Lower lobe of right lung (tissue), 2 donors: ENCODE data around the gene RPS21. TPM values are rescaled to one million over a fixed set of nuclear protein-coding genes. Genes with fewer than 3 reads are reported as not detected.

Experiments
- ATAC-seq, 2 donors: fragments of 200-7000 bp; cut with Tn5 transposase; one replicate each; pipeline ENCODE4 v1.9.1; 2020 to 2022; ENCODE audit warnings: mild to moderate bottlenecking in 2 of 2, moderate library complexity in 2 of 2
- DNase-seq: peaks from one replicate; pipeline ENCODE4 v3.0.0-alpha.2; 2020
- H3K27ac ChIP-seq: fragments of 200-600 bp; one replicate; pipeline ENCODE4 v1.8.0; 2022
- H3K27me3 ChIP-seq: fragments of 200-600 bp; one replicate; pipeline ENCODE4 v1.8.0; 2022; ENCODE audit warnings: low read depth
- H3K36me3 ChIP-seq: fragments of 200-600 bp; one replicate; pipeline ENCODE4 v1.8.0; 2022; ENCODE audit warnings: mild to moderate bottlenecking
- H3K4me1 ChIP-seq: fragments of 200-600 bp; one replicate; pipeline ENCODE4 v1.8.0; 2022
- H3K4me3 ChIP-seq: fragments of 200-600 bp; one replicate; pipeline ENCODE4 v1.8.0; 2022; ENCODE audit warnings: mild to moderate bottlenecking
- H3K9me3 ChIP-seq: fragments of 200-600 bp; one replicate; pipeline ENCODE4 v1.8.0; 2022
- CTCF ChIP-seq: fragments of 200-600 bp; IDR thresholded peaks from one replicate; pipeline ENCODE4 v1.8.0; 2022; ENCODE audit warnings: antibody characterized with exemption, mild to moderate bottlenecking
- intact Hi-C: fragments of 100-400 bp; cut with DNase I; formaldehyde crosslinking; loops from one replicate; pipeline ENCODE4 v1.11.0; 2022
- total RNA-seq: library from RNA; stranded (reverse); fragmentation: NEBNext Ultra II Directional; extraction: Animal tissue kit (Norgen Biotek cat#: 25700); gene quantifications from one replicate; pipeline ENCODE4 v1.2.1, GENCODE V29; 2021
- donor health status: DM: no; HTN: yes; CAD: no; lungs with severe emphysema.

Gene RPS21
- total RNA-seq, 1 donor from 2014 or later = 1,104 TPM

- no peak for DNase-seq
These were observed 34.2 kb downstream of the RPS21 start for GRCh38 chr20:62420846-62421715.

GRCh38 chr20:62421716-62421990, 34.8 kb downstream of the RPS21 start:
- no peaks in the 10 kb centered on the region for H3K4me1 ChIP-seq
- intact Hi-C loops = no loop called here
- no peak overlapping the region for H3K27ac ChIP-seq
- no peak for DNase-seq
- TF ChIP-seq CTCF = no peak
- no peak for ATAC-seq
- H3K9me3 ChIP-seq = no peaks in the 10 kb centered on the region
- H3K36me3 ChIP-seq = no peaks in the 10 kb centered on the region
- H3K4me3 ChIP-seq = no peak overlapping the region
- peaks cover 3% of the 10 kb centered on the region for H3K27me3 ChIP-seq

More at GRCh38 chr20:62420846-62421715, 34.2 kb downstream of the RPS21 start:
- no peak for TF ChIP-seq CTCF
- Histone ChIP-seq H3K9me3 (no peaks in the 10 kb centered on the region), H3K36me3 (no peaks in the 10 kb centered on the region), H3K27ac (no peak overlapping the region), H3K27me3 (peaks cover 3% of the 10 kb centered on the region), H3K4me1 (no peaks in the 10 kb centered on the region), H3K4me3 (no peak overlapping the region)
- intact Hi-C loops = no loop called here
- ATAC-seq = no peak

- Histone ChIP-seq H3K27me3 (peaks cover 3% of the 10 kb centered on the region), H3K4me1 (peaks cover under 1% of the 10 kb centered on the region), H3K9me3 (no peaks in the 10 kb centered on the region), H3K27ac (no peak overlapping the region), H3K4me3 (no peak overlapping the region), H3K36me3 (no peaks in the 10 kb centered on the region)
- no peak for TF ChIP-seq CTCF
- intact Hi-C loops = no loop called here
- no peak for DNase-seq
- no peak for ATAC-seq
These were observed 35.9 kb downstream of the RPS21 start for GRCh38 chr20:62422636-62423325.

GRCh38 chr20:62423326-62423706, 36.4 kb downstream of the RPS21 start:
- no peaks in the 10 kb centered on the region for H3K36me3 ChIP-seq
- H3K4me1 ChIP-seq = peaks cover 6% of the 10 kb centered on the region
- peaks cover 7% of the 10 kb centered on the region for H3K27me3 ChIP-seq
- ATAC-seq = no peak
- H3K27ac ChIP-seq = no peak overlapping the region
- no peaks in the 10 kb centered on the region for H3K9me3 ChIP-seq
- no peak overlapping the region for H3K4me3 ChIP-seq
- no peak for TF ChIP-seq CTCF
- DNase-seq = no peak
- intact Hi-C loops = no loop called here

- peaks cover 9% of the 10 kb centered on the region for H3K4me1 ChIP-seq
- H3K9me3 ChIP-seq = no peaks in the 10 kb centered on the region
- no peak overlapping the region for H3K4me3 ChIP-seq
- DNase-seq (no peak), ATAC-seq (no peak)
- peaks cover 5% of the 10 kb centered on the region for H3K27me3 ChIP-seq
- no peak overlapping the region for H3K27ac ChIP-seq
- TF ChIP-seq CTCF = no peak
- H3K36me3 ChIP-seq = no peaks in the 10 kb centered on the region
- intact Hi-C loops = no loop called here
These were observed 37.6 kb downstream of the RPS21 start for GRCh38 chr20:62424249-62425107.
